ENCODE measurements around the gene TRIM27. TPM values are rescaled to one million over a fixed set of nuclear protein-coding genes. Genes with fewer than 3 reads are reported as not detected.

TRIM27 gene
- total RNA-seq, 2 donors from 2014 or later: 61.9 to 86.2 TPM

DNA sequence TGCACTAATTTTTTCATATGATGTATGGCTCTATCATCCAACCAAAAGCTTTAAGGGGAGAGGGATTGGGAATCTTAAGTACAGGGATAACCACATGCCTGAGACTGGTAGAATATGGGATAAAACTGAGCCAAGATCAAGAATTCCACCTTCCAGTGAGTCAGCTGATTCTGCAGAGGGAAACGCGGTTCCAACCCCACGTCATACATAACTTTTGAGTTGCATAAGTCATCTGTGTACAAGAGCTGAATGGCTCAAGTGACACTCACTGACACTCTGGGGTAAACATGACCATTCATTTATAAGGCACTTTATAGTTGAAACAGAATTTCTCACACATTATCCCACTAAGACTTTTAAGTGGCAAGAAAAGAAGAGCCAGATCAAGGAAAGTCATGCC is 16.4 kb downstream of the TRIM27 start:
- Histone ChIP-seq H3K27me3 (replicated peaks; ENCODE audit: insufficient read depth) (no peaks in the 10 kb centered on the region), H3K36me3 (peaks cover 43% of the 10 kb centered on the region), H3K4me1 (ENCODE audit: control insufficient read depth in 1 of 2, low read depth in 2 of 2) (peaks cover 0 to 12% of the 10 kb centered on the region in 2 donors), H3K27ac (peak overlapping the region; percentile 39 to 73), H3K4me3 (no peak overlapping the region), H3K9me3 (no peaks in the 10 kb centered on the region)
- DNase-seq (ENCODE audit: low spot score) (no peak), ATAC-seq (ENCODE audit: insufficient number of reproducible peaks, low FRiP score, low read depth) (peak; percentile 93)
- TF ChIP-seq CTCF (IDR thresholded peaks at IDR 0.05): no peak

- ATAC-seq (ENCODE audit: insufficient number of reproducible peaks, low FRiP score, low read depth) (no peak), DNase-seq (ENCODE audit: low spot score) (no peak)
- Histone ChIP-seq H3K4me3 (no peak overlapping the region), H3K27me3 (replicated peaks; ENCODE audit: insufficient read depth) (no peaks in the 10 kb centered on the region), H3K27ac (peak overlapping the region in 1 of 2 donors; percentile 39), H3K36me3 (peaks cover 40% of the 10 kb centered on the region), H3K4me1 (ENCODE audit: control insufficient read depth in 1 of 2, low read depth in 2 of 2) (peaks cover 0 to 12% of the 10 kb centered on the region in 2 donors), H3K9me3 (no peaks in the 10 kb centered on the region)
- no peak for TF ChIP-seq CTCF (IDR thresholded peaks at IDR 0.05)
Measured at GRCh38 chr6:28906669-28907068, 17.1 kb downstream of the TRIM27 start.

- TF ChIP-seq CTCF (IDR thresholded peaks at IDR 0.05): no peak
- H3K27me3 ChIP-seq (replicated peaks; ENCODE audit: insufficient read depth): no peaks in the 10 kb centered on the region
- no peak overlapping the region for H3K4me3 ChIP-seq
- H3K9me3 ChIP-seq: no peaks in the 10 kb centered on the region
- peaks cover 30% of the 10 kb centered on the region for H3K36me3 ChIP-seq
- H3K4me1 ChIP-seq (ENCODE audit: control insufficient read depth in 1 of 2, low read depth in 2 of 2): peaks cover 0 to 12% of the 10 kb centered on the region in 2 donors
- no peak for ATAC-seq (ENCODE audit: insufficient number of reproducible peaks, low FRiP score, low read depth)
- DNase-seq (ENCODE audit: low spot score): no peak
- H3K27ac ChIP-seq: no peak overlapping the region
Measured at GRCh38 chr6:28903686-28904085, 20.1 kb downstream of the TRIM27 start.

DNA sequence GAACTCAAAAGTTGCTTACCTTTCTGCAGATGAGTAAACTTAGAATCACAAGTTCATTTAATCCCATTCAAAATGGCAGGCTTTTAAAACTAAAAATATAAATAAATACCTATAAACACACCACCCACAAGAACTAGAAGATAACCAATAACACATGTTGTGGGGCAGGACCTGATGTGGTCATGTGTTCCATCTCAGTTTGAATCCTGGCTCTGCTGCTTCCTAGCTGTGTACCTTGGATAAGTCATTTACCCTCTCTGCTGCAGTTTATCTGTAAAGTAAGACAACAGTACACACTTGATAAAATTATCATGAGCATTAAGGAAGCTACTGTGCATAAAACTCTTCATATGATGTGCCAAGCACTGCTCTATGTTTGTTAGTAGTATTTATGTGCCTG is 22.0 kb downstream of the TRIM27 start:
- no peaks in the 10 kb centered on the region for H3K27me3 ChIP-seq (replicated peaks; ENCODE audit: insufficient read depth)

GRCh38 chr6:28900577-28901256 is 23.1 kb downstream of the TRIM27 start:
- no peak for DNase-seq (ENCODE audit: low spot score)
- no peaks in the 10 kb centered on the region for H3K9me3 ChIP-seq
- H3K27me3 ChIP-seq (replicated peaks; ENCODE audit: insufficient read depth): no peaks in the 10 kb centered on the region
- peaks cover 7 to 12% of the 10 kb centered on the region in 2 donors for H3K4me1 ChIP-seq (ENCODE audit: control insufficient read depth in 1 of 2, low read depth in 2 of 2)
- no peak for ATAC-seq (ENCODE audit: insufficient number of reproducible peaks, low FRiP score, low read depth)
- TF ChIP-seq CTCF (IDR thresholded peaks at IDR 0.05): no peak
- H3K4me3 ChIP-seq: no peak overlapping the region
- no peak overlapping the region for H3K27ac ChIP-seq
- peaks cover 30% of the 10 kb centered on the region for H3K36me3 ChIP-seq

More for the DNA sequence above, 22.0 kb downstream of the TRIM27 start:
- no peak overlapping the region for H3K27ac ChIP-seq
- peaks cover 30% of the 10 kb centered on the region for H3K36me3 ChIP-seq
- DNase-seq (ENCODE audit: low spot score): no peak
- no peak for TF ChIP-seq CTCF (IDR thresholded peaks at IDR 0.05)
- H3K4me1 ChIP-seq (ENCODE audit: control insufficient read depth in 1 of 2, low read depth in 2 of 2): peaks cover 7 to 13% of the 10 kb centered on the region in 2 donors
- no peaks in the 10 kb centered on the region for H3K9me3 ChIP-seq
- no peak for ATAC-seq (ENCODE audit: insufficient number of reproducible peaks, low FRiP score, low read depth)
- H3K4me3 ChIP-seq: no peak overlapping the region

Data from thoracic aorta (tissue), 2 donors.